Gastroesophageal sphincter (tissue), 4 donors: ENCODE data around the gene FN1. TPM values are rescaled to one million over a fixed set of nuclear protein-coding genes. Genes with fewer than 3 reads are reported as not detected.

Experiments
- ATAC-seq: fragments of 150-250 bp; one replicate; pipeline ENCODE4 v1.9.1; 2016; ENCODE audit warnings: mild to moderate bottlenecking, moderate library complexity
- H3K27ac ChIP-seq, 4 donors: fragments of 200-600 bp; sonication (generic) in 3 of 4; 1 replicate in 3 of 4; 2 replicates in 1 of 4; pipeline ENCODE4 v1.5.1; 2016 to 2019
- H3K27me3 ChIP-seq: fragments of 200-600 bp; sonication (generic); one replicate; pipeline ENCODE4 v1.5.1; 2019
- H3K36me3 ChIP-seq, 2 donors: fragments of 200-600 bp; sonication (generic); one replicate each; pipeline ENCODE4 v1.5.1; 2019; ENCODE audit warnings: control low read depth in 1 of 2
- H3K4me1 ChIP-seq, 3 donors: fragments of 200-600 bp; sonication (generic); 1 replicate in 2 of 3; 2 replicates in 1 of 3; pipeline ENCODE4 v1.5.1; 2016 to 2019; ENCODE audit warnings: control low read depth in 2 of 3
- H3K4me3 ChIP-seq, 2 donors: fragments of 200-600 bp; sonication (generic); one replicate each; pipeline ENCODE4 v1.5.1; 2019; ENCODE audit warnings: mild to moderate bottlenecking in 1 of 2, moderate library complexity in 1 of 2
- H3K9me3 ChIP-seq, 3 donors: fragments of 200-600 bp; sonication (generic); one replicate each; pipeline ENCODE4 v1.5.1; 2017 to 2019; ENCODE audit warnings: control low read depth in 2 of 3
- EP300 ChIP-seq: sonication (generic); formaldehyde crosslinking; IDR thresholded peaks from one replicate; pipeline ENCODE4 v1.6.1; 2017; ENCODE audit warnings: antibody characterized with exemption, mild to moderate bottlenecking
- POLR2A ChIP-seq, 2 donors: fragments of 450-650 bp; IDR thresholded peaks; one replicate each; pipeline ENCODE4 v1.6.1; 2017; ENCODE audit warnings: antibody characterized with exemption in 2 of 2, mild to moderate bottlenecking in 2 of 2, moderate library complexity in 1 of 2
- POLR2AphosphoS5 ChIP-seq: sonication (generic); formaldehyde crosslinking; IDR thresholded peaks from one replicate; pipeline ENCODE4 v1.6.1; 2017; ENCODE audit warnings: antibody characterized with exemption
- WGBS, 2 donors: methylation state at CpG; one replicate each; pipeline ENCODE4 v1.1.5; 2018; ENCODE audit warnings: low coverage in 1 of 2; 5-methylcytosine and 5-hydroxymethylcytosine counted together
- total RNA-seq, 4 donors: library from RNA; depleted of rRNA; stranded (reverse); fragments of >200 nt; gene quantifications; one replicate each; pipeline ENCODE4 v1.1.0, GENCODE V29; 2016
- TF ChIP-seq, protein P1 (sequence below), 4 experiments: fragments of 200-600 bp in 2 of 4; fragments of 450-650 bp in 2 of 4; sonication (generic) in 1 of 4; IDR thresholded peaks; one replicate each; pipeline ENCODE4 v1.5.1; 2017 to 2019; ENCODE audit warnings: antibody characterized with exemption in 4 of 4, mild to moderate bottlenecking in 2 of 4, moderate library complexity in 2 of 4

FN1 gene
- total RNA-seq, 4 donors from 2014 or later: 1,699 to 4,986 (median 1,920) TPM

- H3K27ac ChIP-seq: peak overlapping the region in 1 of 4 donors; percentile 12
- H3K4me3 ChIP-seq: no peak overlapping the region
- no peaks in the 10 kb centered on the region for H3K27me3 ChIP-seq
- H3K4me1 ChIP-seq: peaks cover 0 to 14% (median 0%) of the 10 kb centered on the region in 3 donors
- H3K36me3 ChIP-seq: peaks cover 20 to 100% of the 10 kb centered on the region in 2 donors
- no peaks in the 10 kb centered on the region for H3K9me3 ChIP-seq
- no peak for ATAC-seq
- TF ChIP-seq, protein P1, sequence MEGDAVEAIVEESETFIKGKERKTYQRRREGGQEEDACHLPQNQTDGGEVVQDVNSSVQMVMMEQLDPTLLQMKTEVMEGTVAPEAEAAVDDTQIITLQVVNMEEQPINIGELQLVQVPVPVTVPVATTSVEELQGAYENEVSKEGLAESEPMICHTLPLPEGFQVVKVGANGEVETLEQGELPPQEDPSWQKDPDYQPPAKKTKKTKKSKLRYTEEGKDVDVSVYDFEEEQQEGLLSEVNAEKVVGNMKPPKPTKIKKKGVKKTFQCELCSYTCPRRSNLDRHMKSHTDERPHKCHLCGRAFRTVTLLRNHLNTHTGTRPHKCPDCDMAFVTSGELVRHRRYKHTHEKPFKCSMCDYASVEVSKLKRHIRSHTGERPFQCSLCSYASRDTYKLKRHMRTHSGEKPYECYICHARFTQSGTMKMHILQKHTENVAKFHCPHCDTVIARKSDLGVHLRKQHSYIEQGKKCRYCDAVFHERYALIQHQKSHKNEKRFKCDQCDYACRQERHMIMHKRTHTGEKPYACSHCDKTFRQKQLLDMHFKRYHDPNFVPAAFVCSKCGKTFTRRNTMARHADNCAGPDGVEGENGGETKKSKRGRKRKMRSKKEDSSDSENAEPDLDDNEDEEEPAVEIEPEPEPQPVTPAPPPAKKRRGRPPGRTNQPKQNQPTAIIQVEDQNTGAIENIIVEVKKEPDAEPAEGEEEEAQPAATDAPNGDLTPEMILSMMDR (IDR thresholded peaks at IDR 0.05): no peak
- no peak for TF ChIP-seq EP300
- TF ChIP-seq POLR2AphosphoS5: no peak
- 92 to 96% methylated on average over 4 to 6 of the region's 6 CpGs for WGBS, 2 donors
Observed at GRCh38 chr2:215375467-215375830, 60.4 kb downstream of the FN1 start.

GRCh38 chr2:215374642-215375466, 61.0 kb downstream of the FN1 start:
- no peak for ATAC-seq
- TF ChIP-seq POLR2AphosphoS5: no peak
- TF ChIP-seq POLR2A (IDR thresholded peaks at IDR 0.05): no peak
- TF ChIP-seq, protein P1 (IDR thresholded peaks at IDR 0.05): no peak
- no peak for TF ChIP-seq EP300
- peaks cover 0 to 14% (median 0%) of the 10 kb centered on the region in 3 donors for H3K4me1 ChIP-seq
- H3K27ac ChIP-seq: peak overlapping the region in 3 of 4 donors; percentile 9 to 28 (median 26)
- H3K27me3 ChIP-seq: no peaks in the 10 kb centered on the region
- no peak overlapping the region for H3K4me3 ChIP-seq
- WGBS, 2 donors: 87 to 93% methylated on average over 2 to 5 of the region's 10 CpGs
- H3K9me3 ChIP-seq: no peaks in the 10 kb centered on the region
- peaks cover 20 to 100% of the 10 kb centered on the region in 2 donors for H3K36me3 ChIP-seq

- peak overlapping the region; percentile 9 to 28 (median 21) for H3K27ac ChIP-seq
- no peaks in the 10 kb centered on the region for H3K9me3 ChIP-seq
- H3K4me3 ChIP-seq: no peak overlapping the region
- WGBS, 2 donors: 40 to 80% methylated on average over 1 of the region's 1 CpG
- peaks cover 20 to 100% of the 10 kb centered on the region in 2 donors for H3K36me3 ChIP-seq
- peaks cover 0 to 14% (median 0%) of the 10 kb centered on the region in 3 donors for H3K4me1 ChIP-seq
- ATAC-seq: no peak
- TF ChIP-seq POLR2AphosphoS5 (no peak), EP300 (no peak), POLR2A (IDR thresholded peaks at IDR 0.05) (no peak)
- TF ChIP-seq, protein P1 (IDR thresholded peaks at IDR 0.05): no peak
- no peaks in the 10 kb centered on the region for H3K27me3 ChIP-seq
Observed at GRCh38 chr2:215374002-215374401, 61.9 kb downstream of the FN1 start.

- Histone ChIP-seq H3K9me3 (no peaks in the 10 kb centered on the region), H3K4me3 (no peak overlapping the region), H3K27me3 (no peaks in the 10 kb centered on the region), H3K27ac (peak overlapping the region in 1 of 4 donors; percentile 28), H3K4me1 (peaks cover 0 to 14% (median 0%) of the 10 kb centered on the region in 3 donors), H3K36me3 (peaks cover 17 to 100% of the 10 kb centered on the region in 2 donors)
- no peak for TF ChIP-seq EP300
- TF ChIP-seq POLR2A (IDR thresholded peaks at IDR 0.05): no peak
- TF ChIP-seq POLR2AphosphoS5: no peak
- TF ChIP-seq, protein P1 (IDR thresholded peaks at IDR 0.05): no peak
- 76 to 81% methylated on average over 8 of the region's 9 CpGs for WGBS, 2 donors
- ATAC-seq: no peak
Observed at GRCh38 chr2:215372968-215373649, 62.8 kb downstream of the FN1 start.
